ENCODE measurements around the gene NPL.

Gene NPL

GRCh38 chr1:182826892-182827291 is 37.3 kb downstream of the NPL start:
- Histone ChIP-seq H3K27me3 (replicated peaks; ENCODE audit: control insufficient read depth, insufficient read depth, low read length) (no peaks in the 10 kb centered on the region), H3K36me3 (ENCODE audit: control insufficient read depth, insufficient read depth, low read length) (no peaks in the 10 kb centered on the region), H3K4me3 (replicated peaks; ENCODE audit: low read depth, low read length) (no peak overlapping the region)
- DNase-seq (ENCODE audit: extremely low read depth, insufficient read length): no peak
- TF ChIP-seq, protein P1, sequence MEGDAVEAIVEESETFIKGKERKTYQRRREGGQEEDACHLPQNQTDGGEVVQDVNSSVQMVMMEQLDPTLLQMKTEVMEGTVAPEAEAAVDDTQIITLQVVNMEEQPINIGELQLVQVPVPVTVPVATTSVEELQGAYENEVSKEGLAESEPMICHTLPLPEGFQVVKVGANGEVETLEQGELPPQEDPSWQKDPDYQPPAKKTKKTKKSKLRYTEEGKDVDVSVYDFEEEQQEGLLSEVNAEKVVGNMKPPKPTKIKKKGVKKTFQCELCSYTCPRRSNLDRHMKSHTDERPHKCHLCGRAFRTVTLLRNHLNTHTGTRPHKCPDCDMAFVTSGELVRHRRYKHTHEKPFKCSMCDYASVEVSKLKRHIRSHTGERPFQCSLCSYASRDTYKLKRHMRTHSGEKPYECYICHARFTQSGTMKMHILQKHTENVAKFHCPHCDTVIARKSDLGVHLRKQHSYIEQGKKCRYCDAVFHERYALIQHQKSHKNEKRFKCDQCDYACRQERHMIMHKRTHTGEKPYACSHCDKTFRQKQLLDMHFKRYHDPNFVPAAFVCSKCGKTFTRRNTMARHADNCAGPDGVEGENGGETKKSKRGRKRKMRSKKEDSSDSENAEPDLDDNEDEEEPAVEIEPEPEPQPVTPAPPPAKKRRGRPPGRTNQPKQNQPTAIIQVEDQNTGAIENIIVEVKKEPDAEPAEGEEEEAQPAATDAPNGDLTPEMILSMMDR (IDR thresholded peaks at IDR 0.05; ENCODE audit: insufficient read depth, low read length, poor library complexity, severe bottlenecking): no peak

GRCh38 chr1:182829285-182829932 is 39.8 kb downstream of the NPL start:
- Histone ChIP-seq H3K36me3 (ENCODE audit: control insufficient read depth, insufficient read depth, low read length) (no peaks in the 10 kb centered on the region), H3K27me3 (replicated peaks; ENCODE audit: control insufficient read depth, insufficient read depth, low read length) (no peaks in the 10 kb centered on the region), H3K4me3 (replicated peaks; ENCODE audit: low read depth, low read length) (no peak overlapping the region)
- TF ChIP-seq, protein P1 (IDR thresholded peaks at IDR 0.05; ENCODE audit: insufficient read depth, low read length, poor library complexity, severe bottlenecking): no peak
- DNase-seq (ENCODE audit: extremely low read depth, insufficient read length): no peak

- DNase-seq (ENCODE audit: extremely low read depth, insufficient read length): no peak
- H3K4me3 ChIP-seq (replicated peaks; ENCODE audit: low read depth, low read length): no peak overlapping the region
- no peaks in the 10 kb centered on the region for H3K36me3 ChIP-seq (ENCODE audit: control insufficient read depth, insufficient read depth, low read length)
- TF ChIP-seq, protein P1 (IDR thresholded peaks at IDR 0.05; ENCODE audit: insufficient read depth, low read length, poor library complexity, severe bottlenecking): no peak
- no peaks in the 10 kb centered on the region for H3K27me3 ChIP-seq (replicated peaks; ENCODE audit: control insufficient read depth, insufficient read depth, low read length)
These were observed 43.7 kb downstream of the NPL start for GRCh38 chr1:182833271-182833670.

DNA sequence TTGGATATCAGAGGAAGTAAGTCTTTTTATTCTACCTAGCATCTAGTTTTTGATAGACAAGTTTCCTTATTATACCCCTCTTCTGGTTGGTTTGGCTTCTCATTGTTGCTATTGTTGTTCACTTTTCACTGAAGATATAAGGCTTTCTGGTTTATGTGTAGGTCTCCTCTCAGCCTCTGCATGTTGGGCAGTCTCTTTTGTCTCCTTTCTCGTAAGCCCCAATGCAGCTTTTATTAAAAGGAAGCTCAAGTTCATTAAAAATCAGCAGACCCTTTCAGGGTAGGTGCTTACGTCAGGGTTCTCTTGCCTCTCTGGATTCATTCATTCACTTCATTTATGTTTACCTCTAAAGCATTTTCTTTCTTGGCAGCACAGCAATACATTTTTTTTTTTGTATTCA is 44.8 kb downstream of the NPL start:
- TF ChIP-seq, protein P1 (IDR thresholded peaks at IDR 0.05; ENCODE audit: insufficient read depth, low read length, poor library complexity, severe bottlenecking): no peak
- no peaks in the 10 kb centered on the region for H3K36me3 ChIP-seq (ENCODE audit: control insufficient read depth, insufficient read depth, low read length)

DNA sequence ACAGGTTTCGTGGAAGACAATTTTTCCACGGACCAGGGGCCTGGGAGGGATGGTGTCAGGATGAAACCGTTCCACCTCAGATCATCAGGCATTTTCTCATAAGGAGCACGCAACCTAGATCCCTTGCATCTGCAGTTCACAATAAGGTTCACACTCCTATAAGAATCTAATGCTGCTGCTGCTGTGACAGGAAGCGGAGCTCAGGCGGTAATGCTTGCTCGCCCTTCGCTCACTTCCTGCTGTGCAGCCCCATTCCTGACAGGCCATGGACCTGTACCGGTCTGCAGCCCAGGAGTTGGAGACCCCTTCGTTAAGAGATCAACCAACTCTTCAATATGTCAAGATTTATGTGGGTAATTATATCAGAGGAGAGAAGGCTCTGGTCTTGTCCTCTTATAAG is 46.2 kb downstream of the NPL start:
- TF ChIP-seq, protein P1 (IDR thresholded peaks at IDR 0.05; ENCODE audit: insufficient read depth, low read length, poor library complexity, severe bottlenecking): no peak
- Histone ChIP-seq H3K27me3 (replicated peaks; ENCODE audit: control insufficient read depth, insufficient read depth, low read length) (no peaks in the 10 kb centered on the region), H3K4me3 (replicated peaks; ENCODE audit: low read depth, low read length) (no peak overlapping the region), H3K36me3 (ENCODE audit: control insufficient read depth, insufficient read depth, low read length) (no peaks in the 10 kb centered on the region)
- DNase-seq (ENCODE audit: extremely low read depth, insufficient read length): no peak

More for the DNA sequence above, 44.8 kb downstream of the NPL start:
- Histone ChIP-seq H3K27me3 (replicated peaks; ENCODE audit: control insufficient read depth, insufficient read depth, low read length) (no peaks in the 10 kb centered on the region), H3K4me3 (replicated peaks; ENCODE audit: low read depth, low read length) (no peak overlapping the region)
- no peak for DNase-seq (ENCODE audit: extremely low read depth, insufficient read length)

All from GM06990 (cell line).